Body of pancreas (tissue), 4 donors: Measurements from ENCODE around the gene RAB41.

Experiments used
- CTCF ChIP-seq, 7 experiments: fragments of 450-650 bp in 4 of 7; fragments of 200-600 bp in 3 of 7; sonication (generic) in 3 of 7; IDR thresholded peaks; one replicate each; pipeline ENCODE4 v1.5.1; 2016 to 2019; ENCODE audit warnings: antibody characterized with exemption in 7 of 7
- POLR2A ChIP-seq, 3 donors: fragments of 450-650 bp; IDR thresholded peaks; one replicate each; pipeline ENCODE4 v1.6.1; 2016; ENCODE audit warnings: antibody characterized with exemption in 3 of 3, mild to moderate bottlenecking in 2 of 3

- no peak for TF ChIP-seq CTCF (IDR thresholded peaks at IDR 0.05)
- no peak for TF ChIP-seq POLR2A (IDR thresholded peaks at IDR 0.05)
These were observed 41.2 kb upstream of the RAB41 start for GRCh38 chrX:70240751-70241150.
